SK-N-SH (cell line): Measurements from ENCODE around the gene ARHGAP26. TPM values are rescaled to one million over a fixed set of nuclear protein-coding genes. Genes with fewer than 3 reads are reported as not detected.

Experiments
- CTCF ChIA-PET: fragments of 300-600, 350-600 bp; formaldehyde crosslinking; extraction: SDS; loops from one replicate; lab custom pipeline; 2021; lab: Yijun Ruan, JAX
- POLR2A ChIA-PET: fragments of 350-600 bp; sonication (Branson Sonifier 250); formaldehyde crosslinking; extraction: SDS; loops from one replicate; lab custom pipeline; 2020; ENCODE audit warnings: antibody characterized with exemption, inconsistent platforms; lab: Yijun Ruan, JAX
- DNase-seq: peaks from one replicate; pipeline ENCODE4 v3.0.0; 2012
- H2AFZ ChIP-seq: fragments of 200-600 bp; sonication (generic); 2 replicates; pipeline ENCODE4 v1.8.1; 2016; ENCODE audit warnings: antibody characterized with exemption, mild to moderate bottlenecking, low read depth
- H3F3A ChIP-seq: fragments of 200-600 bp; sonication (generic); replicated peaks from 2 replicates; pipeline ENCODE3; 2016; ENCODE audit warnings: antibody characterized with exemption, mild to moderate bottlenecking; ENCODE audit not compliant: insufficient read depth
- H3K27ac ChIP-seq, 2 experiments: fragments of 200-500 bp in 1 of 2; fragments of 200-600 bp in 1 of 2; sonication (Bioruptor generic) in 1 of 2; sonication (generic), shearing (Covaris generic) in 1 of 2; 2 replicates each; pipeline versions ENCODE4 v1.5.1 to v1.6.1; 2014 to 2016; ENCODE audit warnings: low read depth in 2 of 2, inconsistent platforms in 1 of 2, low read length in 1 of 2, mild to moderate bottlenecking in 1 of 2, mixed read lengths in 1 of 2
- H3K27me3 ChIP-seq: fragments of 200-600 bp; sonication (generic), shearing (Covaris generic); 2 replicates; pipeline ENCODE4 v1.6.1; 2016; ENCODE audit warnings: mixed run types; ENCODE audit not compliant: insufficient read depth
- H3K36me3 ChIP-seq, 2 experiments: fragments of 200-500 bp in 1 of 2; fragments of 200-600 bp in 1 of 2; sonication (Bioruptor generic) in 1 of 2; sonication (generic) in 1 of 2; replicated peaks in 1 of 2; 2 replicates each; pipeline versions ENCODE3 to v1.5.1; 2014 to 2016; ENCODE audit warnings: low read length in 1 of 2, mild to moderate bottlenecking in 1 of 2; ENCODE audit not compliant: insufficient read depth in 2 of 2, control insufficient read depth in 1 of 2
- H3K4me1 ChIP-seq, 2 experiments: fragments of 200-500 bp in 1 of 2; fragments of 200-600 bp in 1 of 2; sonication (Bioruptor generic) in 1 of 2; sonication (generic), shearing (Covaris generic) in 1 of 2; 2 replicates each; pipeline versions ENCODE4 v1.5.1 to v1.6.1; 2014 to 2016; ENCODE audit warnings: low read depth in 1 of 2, low read length in 1 of 2, mixed run types in 1 of 2; ENCODE audit not compliant: insufficient read depth in 2 of 2, control insufficient read depth in 1 of 2
- H3K4me2 ChIP-seq: fragments of 200-600 bp; sonication (generic), shearing (Covaris generic); 2 replicates; pipeline ENCODE4 v1.6.1; 2017; ENCODE audit warnings: mixed run types
- H3K4me3 ChIP-seq, 2 experiments: fragments of 200-500 bp in 1 of 2; fragments of 200-600 bp in 1 of 2; sonication (Bioruptor generic) in 1 of 2; sonication (generic), shearing (Covaris generic) in 1 of 2; 2 replicates each; pipeline versions ENCODE4 v1.5.1 to v1.8.1; 2014 to 2016; ENCODE audit warnings: low read depth in 2 of 2, inconsistent platforms in 1 of 2, low read length in 1 of 2, mild to moderate bottlenecking in 1 of 2, mixed read lengths in 1 of 2, moderate library complexity in 1 of 2
- H3K79me2 ChIP-seq: fragments of 200-600 bp; sonication (generic); 2 replicates; pipeline ENCODE4 v1.8.1; 2017; ENCODE audit warnings: mild to moderate bottlenecking; ENCODE audit not compliant: insufficient read depth
- H3K9ac ChIP-seq: fragments of 200-600 bp; sonication (generic); 2 replicates; pipeline ENCODE4 v1.6.1; 2017; ENCODE audit warnings: mixed run types
- H3K9me2 ChIP-seq: fragments of 200-600 bp; sonication (generic); 2 replicates; pipeline ENCODE4 v1.6.1; 2017; ENCODE audit warnings: mixed run types
- H3K9me3 ChIP-seq: fragments of 200-600 bp; sonication (generic); 2 replicates; pipeline ENCODE4 v1.6.1; 2017; ENCODE audit warnings: mixed run types, mild to moderate bottlenecking, moderate library complexity
- H4K20me1 ChIP-seq: fragments of 200-600 bp; sonication (generic); 2 replicates; pipeline ENCODE4 v1.6.1; 2017; ENCODE audit warnings: mild to moderate bottlenecking, mixed run types; ENCODE audit not compliant: insufficient read depth
- EP300 ChIP-seq, 2 experiments: IDR thresholded peaks; 2 replicates each; pipeline versions ENCODE4 v1.4.0 to v1.6.1; 2012; ENCODE audit warnings: borderline replicate concordance in 1 of 2, low read depth in 1 of 2, low read length in 1 of 2
- EZH2phosphoT487 ChIP-seq: fragments of 200-600 bp; sonication (generic); IDR thresholded peaks from 2 replicates; pipeline ENCODE4 v1.6.1; 2017; ENCODE audit warnings: low read depth, mixed run types, mild to moderate bottlenecking, antibody characterized with exemption, moderate library complexity, borderline replicate concordance
- FOXJ3 ChIP-seq: sonication (generic); formaldehyde crosslinking; IDR thresholded peaks from 2 replicates; pipeline ENCODE4 v1.5.1; 2020; ENCODE audit warnings: mild to moderate bottlenecking, missing genetic modification reagents
- GABPA ChIP-seq: IDR thresholded peaks from 2 replicates; pipeline ENCODE4 v1.4.0; 2012; ENCODE audit warnings: low read depth, mild to moderate bottlenecking
- MEF2A ChIP-seq: IDR thresholded peaks from 2 replicates; pipeline ENCODE4 v1.4.0; 2012; ENCODE audit warnings: low read depth, borderline replicate concordance
- MXI1 ChIP-seq: IDR thresholded peaks from 2 replicates; pipeline ENCODE4 v1.6.1; 2012; ENCODE audit warnings: mild to moderate bottlenecking, low read depth, low read length, improper control_type of control experiment
- NFIC ChIP-seq: IDR thresholded peaks from 2 replicates; pipeline ENCODE4 v1.4.0; 2012; ENCODE audit warnings: borderline replicate concordance
- NRF1 ChIP-seq: IDR thresholded peaks from 2 replicates; pipeline ENCODE4 v1.6.1; 2012; ENCODE audit warnings: low read depth, mild to moderate bottlenecking, low read length
- POLR2AphosphoS5 ChIP-seq: IDR thresholded peaks from 2 replicates; pipeline ENCODE4 v1.6.1; 2012; ENCODE audit warnings: low read depth, low read length
- RAD21 ChIP-seq: IDR thresholded peaks from 2 replicates; pipeline ENCODE4 v1.6.1; 2012; ENCODE audit warnings: mild to moderate bottlenecking, low read length
- TAF1 ChIP-seq: IDR thresholded peaks from 2 replicates; pipeline ENCODE4 v1.6.1; 2012; ENCODE audit warnings: low read depth, mild to moderate bottlenecking, low read length, moderate library complexity, borderline replicate concordance
- TEAD4 ChIP-seq: IDR thresholded peaks from 2 replicates; pipeline ENCODE4 v1.4.0; 2012; ENCODE audit warnings: mild to moderate bottlenecking, borderline replicate concordance; ENCODE audit not compliant: insufficient read depth
- YY1 ChIP-seq: IDR thresholded peaks from 2 replicates; pipeline ENCODE4 v1.4.0; 2012; ENCODE audit warnings: low read depth, mild to moderate bottlenecking
- WGBS: methylation state at CpG from one replicate; pipeline ENCODE4 v1.1.6; 2017; ENCODE audit warnings: low lambda C conversion rate; 5-methylcytosine and 5-hydroxymethylcytosine counted together
- polyA plus RNA-seq, 3 experiments: library from polyadenylated mRNA; depleted of rRNA; stranded (reverse); fragments of >200 nt; gene quantifications; 2 replicates each; pipeline ENCODE4 v1.2.3, GENCODE V29; 2012
- TF ChIP-seq, protein P1 (sequence below): IDR thresholded peaks from 2 replicates; pipeline ENCODE4 v1.6.1; 2012; ENCODE audit warnings: mild to moderate bottlenecking, low read depth, low read length, moderate library complexity
- TF ChIP-seq, protein P2 (sequence below): IDR thresholded peaks from 2 replicates; pipeline ENCODE4 v1.4.0; 2012; ENCODE audit warnings: low read depth
- TF ChIP-seq, protein P3 (sequence below): IDR thresholded peaks from 2 replicates; pipeline ENCODE4; 2012

The ARHGAP26 gene
- polyA plus RNA-seq, 1 of the 3 experiments (the other 2 are of a cell fraction) = 6.1 TPM

DNA sequence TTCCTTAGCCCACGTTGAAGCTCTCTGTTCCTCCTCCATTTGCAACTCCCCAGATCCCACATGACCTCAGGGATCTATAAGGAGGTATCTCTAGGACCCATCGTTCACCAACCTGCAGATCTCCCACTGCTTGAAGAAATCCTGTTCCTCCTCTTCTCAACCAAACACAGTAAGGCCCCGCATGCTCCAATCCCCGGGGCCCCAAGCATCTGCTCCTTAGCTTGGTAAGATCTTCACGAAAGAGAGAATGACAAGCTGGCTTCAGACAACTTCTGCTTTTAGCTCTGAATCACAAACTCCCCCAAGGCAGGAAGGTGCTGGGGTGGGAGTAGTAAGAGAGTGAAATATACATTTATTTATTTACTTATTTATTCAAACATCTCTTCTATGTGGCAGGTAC lies 33.0 kb upstream of the ARHGAP26 start:
- H3K27ac ChIP-seq = no peak overlapping the region
- no peak for TF ChIP-seq EP300 (IDR thresholded peaks at IDR 0.05; ENCODE audit: borderline replicate concordance in 1 of 2, low read depth in 1 of 2, low read length in 1 of 2)
- TF ChIP-seq, protein P1, sequence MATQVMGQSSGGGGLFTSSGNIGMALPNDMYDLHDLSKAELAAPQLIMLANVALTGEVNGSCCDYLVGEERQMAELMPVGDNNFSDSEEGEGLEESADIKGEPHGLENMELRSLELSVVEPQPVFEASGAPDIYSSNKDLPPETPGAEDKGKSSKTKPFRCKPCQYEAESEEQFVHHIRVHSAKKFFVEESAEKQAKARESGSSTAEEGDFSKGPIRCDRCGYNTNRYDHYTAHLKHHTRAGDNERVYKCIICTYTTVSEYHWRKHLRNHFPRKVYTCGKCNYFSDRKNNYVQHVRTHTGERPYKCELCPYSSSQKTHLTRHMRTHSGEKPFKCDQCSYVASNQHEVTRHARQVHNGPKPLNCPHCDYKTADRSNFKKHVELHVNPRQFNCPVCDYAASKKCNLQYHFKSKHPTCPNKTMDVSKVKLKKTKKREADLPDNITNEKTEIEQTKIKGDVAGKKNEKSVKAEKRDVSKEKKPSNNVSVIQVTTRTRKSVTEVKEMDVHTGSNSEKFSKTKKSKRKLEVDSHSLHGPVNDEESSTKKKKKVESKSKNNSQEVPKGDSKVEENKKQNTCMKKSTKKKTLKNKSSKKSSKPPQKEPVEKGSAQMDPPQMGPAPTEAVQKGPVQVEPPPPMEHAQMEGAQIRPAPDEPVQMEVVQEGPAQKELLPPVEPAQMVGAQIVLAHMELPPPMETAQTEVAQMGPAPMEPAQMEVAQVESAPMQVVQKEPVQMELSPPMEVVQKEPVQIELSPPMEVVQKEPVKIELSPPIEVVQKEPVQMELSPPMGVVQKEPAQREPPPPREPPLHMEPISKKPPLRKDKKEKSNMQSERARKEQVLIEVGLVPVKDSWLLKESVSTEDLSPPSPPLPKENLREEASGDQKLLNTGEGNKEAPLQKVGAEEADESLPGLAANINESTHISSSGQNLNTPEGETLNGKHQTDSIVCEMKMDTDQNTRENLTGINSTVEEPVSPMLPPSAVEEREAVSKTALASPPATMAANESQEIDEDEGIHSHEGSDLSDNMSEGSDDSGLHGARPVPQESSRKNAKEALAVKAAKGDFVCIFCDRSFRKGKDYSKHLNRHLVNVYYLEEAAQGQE = no peak
- TF ChIP-seq RAD21 = no peak
- TF ChIP-seq, protein P2, sequence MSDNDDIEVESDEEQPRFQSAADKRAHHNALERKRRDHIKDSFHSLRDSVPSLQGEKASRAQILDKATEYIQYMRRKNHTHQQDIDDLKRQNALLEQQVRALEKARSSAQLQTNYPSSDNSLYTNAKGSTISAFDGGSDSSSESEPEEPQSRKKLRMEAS = no peak
- no peak for TF ChIP-seq EZH2phosphoT487
- no peak for TF ChIP-seq TAF1
- TF ChIP-seq YY1 = no peak
- no peak for TF ChIP-seq NRF1
- no peak for TF ChIP-seq GABPA
- TF ChIP-seq MXI1 = no peak
- TF ChIP-seq NFIC = no peak
- TF ChIP-seq, protein P3, sequence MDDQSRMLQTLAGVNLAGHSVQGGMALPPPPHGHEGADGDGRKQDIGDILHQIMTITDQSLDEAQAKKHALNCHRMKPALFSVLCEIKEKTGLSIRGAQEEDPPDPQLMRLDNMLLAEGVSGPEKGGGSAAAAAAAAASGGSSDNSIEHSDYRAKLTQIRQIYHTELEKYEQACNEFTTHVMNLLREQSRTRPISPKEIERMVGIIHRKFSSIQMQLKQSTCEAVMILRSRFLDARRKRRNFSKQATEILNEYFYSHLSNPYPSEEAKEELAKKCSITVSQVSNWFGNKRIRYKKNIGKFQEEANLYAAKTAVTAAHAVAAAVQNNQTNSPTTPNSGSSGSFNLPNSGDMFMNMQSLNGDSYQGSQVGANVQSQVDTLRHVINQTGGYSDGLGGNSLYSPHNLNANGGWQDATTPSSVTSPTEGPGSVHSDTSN = no peak
- no peak for TF ChIP-seq TEAD4
- TF ChIP-seq FOXJ3 (CRISPR knock-in tag) = no peak
- no peak for TF ChIP-seq POLR2AphosphoS5
- no peak for TF ChIP-seq MEF2A
- peaks cover 15 to 20% of the 10 kb centered on the region in 2 experiments; a peak in 3 of 4 replicates for H3K4me1 ChIP-seq
- ChIA-PET POLR2A (no interaction called here), CTCF (interaction anchor here (0.6 to 29.7 kb wide), 8 partner anchors 9 to 1454 kb away, joined by 3 to 472 read pairs (median 5); no protein-coding TSS in a partner anchor)
- no peaks in the 10 kb centered on the region for H3F3A ChIP-seq
- no peaks in the 10 kb centered on the region for H3K79me2 ChIP-seq
- H3K4me2 ChIP-seq = no peak overlapping the region
- 71% methylated on average over 5 of the region's 5 CpGs for WGBS
- H3K9me2 ChIP-seq = no peaks in the 10 kb centered on the region
- H3K27me3 ChIP-seq = no peaks in the 10 kb centered on the region
- DNase-seq = no peak
- H3K36me3 ChIP-seq = no peaks in the 10 kb centered on the region
- no peak overlapping the region for H3K4me3 ChIP-seq
- no peaks in the 10 kb centered on the region for H4K20me1 ChIP-seq
- no peak overlapping the region for H3K9ac ChIP-seq
- no peaks in the 10 kb centered on the region for H3K9me3 ChIP-seq
- no peak overlapping the region for H2AFZ ChIP-seq
